ENCODE measurements around the gene KIF6. TPM values are rescaled to one million over a fixed set of nuclear protein-coding genes. Genes with fewer than 3 reads are reported as not detected.

Gene KIF6
- total and polyA plus RNA-seq, 2 of the 8 experiments (the other 6 are each of a cell fraction or from before 2014, with no cell fraction given), result 0.53 to 0.65 TPM

- TF ChIP-seq ATF2 (IDR thresholded peaks at IDR 0.05; ENCODE audit: low read length), result no peak
- no peak for TF ChIP-seq CHD7 (IDR thresholded peaks at IDR 0.05; ENCODE audit: insufficient replicate concordance, low read length)
- no peak for TF ChIP-seq SAP30 (IDR thresholded peaks at IDR 0.05; ENCODE audit: insufficient read depth, insufficient replicate concordance, low read length)
Observed at GRCh38 chr6:39281312-39281980, 443.8 kb downstream of the KIF6 start (continued).

Measured in H1 (cell line).